Kidney tubule cell (primary cell): ENCODE measurements around the gene UNKL.
"Not testable (repeated sequence)": the region's sequence is repeated elsewhere in the genome, so short reads cannot be mapped to it uniquely, and the experiment has no call there.

Source experiments
- DNase-seq: peaks from one replicate; pipeline ENCODE4 v3.0.0-alpha.2; 2018; ENCODE audit warnings: low spot score

Gene UNKL

GRCh38 chr16:1445518-1446203 lies 31.2 kb upstream of the UNKL start:
- DNase-seq, result no peak

- DNase-seq, result no peak
Measured at GRCh38 chr16:1444730-1445517, 30.4 kb upstream of the UNKL start.

- DNase-seq, result no peak
Measured at GRCh38 chr16:1443980-1444729, 29.7 kb upstream of the UNKL start, which contains the start of gene CCDC154. TSS of gene CCDC154 (minus strand) at chr16:1444556. CDS start at chr16:1444322, 234 bp downstream.

- DNase-seq, result no peak
Measured at GRCh38 chr16:1443403-1443973, 29.0 kb upstream of the UNKL start.

- DNase-seq, result no peak
Measured at GRCh38 chr16:1442697-1443096, 28.2 kb upstream of the UNKL start.

- no peak for DNase-seq
Measured at GRCh38 chr16:1441391-1441829, 26.9 kb upstream of the UNKL start.

GRCh38 chr16:1439699-1440074 lies 25.2 kb upstream of the UNKL start:
- not testable (repeated sequence) for DNase-seq

GRCh38 chr16:1439058-1439698 lies 24.7 kb upstream of the UNKL start:
- no peak for DNase-seq

GRCh38 chr16:1438229-1439057 lies 23.9 kb upstream of the UNKL start:
- DNase-seq, result no peak

GRCh38 chr16:1437606-1438005 lies 23.1 kb upstream of the UNKL start:
- DNase-seq, result no peak

GRCh38 chr16:1436731-1437355 lies 22.3 kb upstream of the UNKL start:
- no peak for DNase-seq

GRCh38 chr16:1435921-1436697 lies 21.6 kb upstream of the UNKL start:
- no peak for DNase-seq

GRCh38 chr16:1434644-1435592 lies 20.4 kb upstream of the UNKL start:
- no peak for DNase-seq

GRCh38 chr16:1433756-1434155 lies 19.3 kb upstream of the UNKL start:
- no peak for DNase-seq

- no peak for DNase-seq
Measured at GRCh38 chr16:1433263-1433560, 18.7 kb upstream of the UNKL start.

GRCh38 chr16:1432388-1433262 lies 18.1 kb upstream of the UNKL start:
- DNase-seq, result no peak

GRCh38 chr16:1431497-1432270 lies 17.2 kb upstream of the UNKL start:
- DNase-seq, result no peak
